Thoracic aorta (tissue), 2 donors: Measurements from ENCODE around the gene SS18. TPM values are rescaled to one million over a fixed set of nuclear protein-coding genes. Genes with fewer than 3 reads are reported as not detected.

Experiments
- ATAC-seq: fragments of 150-250 bp; one replicate; pipeline ENCODE4 v1.8.0; 2017; ENCODE audit warnings: low read depth; ENCODE audit not compliant: insufficient number of reproducible peaks, low FRiP score
- DNase-seq: peaks from one replicate; pipeline ENCODE4 v3.0.0-alpha.2; 2020; ENCODE audit warnings: low spot score
- H3K27ac ChIP-seq, 2 donors: fragments of 200-600 bp; sonication (generic); 1 replicate in 1 of 2; 2 replicates in 1 of 2; pipeline ENCODE4 v1.5.1; 2016; ENCODE audit warnings: mild to moderate bottlenecking in 2 of 2, moderate library complexity in 2 of 2
- H3K27me3 ChIP-seq: fragments of 200-600 bp; sonication (generic); replicated peaks from 2 replicates; pipeline ENCODE4 v1.6.0; 2016; ENCODE audit warnings: mild to moderate bottlenecking; ENCODE audit not compliant: insufficient read depth
- H3K36me3 ChIP-seq: fragments of 200-600 bp; sonication (generic); one replicate; pipeline ENCODE4 v1.5.1; 2016
- H3K4me1 ChIP-seq, 2 donors: fragments of 200-600 bp; sonication (generic); 1 replicate in 1 of 2; 2 replicates in 1 of 2; pipeline versions ENCODE4 v1.5.1 to v1.6.0; 2016; ENCODE audit warnings: low read depth in 2 of 2, mild to moderate bottlenecking in 1 of 2; ENCODE audit not compliant: control insufficient read depth in 1 of 2
- H3K4me3 ChIP-seq: fragments of 200-600 bp; sonication (generic); 2 replicates; pipeline ENCODE4 v1.5.1; 2016; ENCODE audit warnings: mild to moderate bottlenecking
- H3K9me3 ChIP-seq: fragments of 200-600 bp; sonication (generic); 2 replicates; pipeline ENCODE4 v1.5.1; 2016
- CTCF ChIP-seq: fragments of 200-600 bp; sonication (generic); IDR thresholded peaks from one replicate; pipeline ENCODE4 v1.5.1; 2019; ENCODE audit warnings: antibody characterized with exemption
- total RNA-seq, 2 donors: library from RNA; depleted of rRNA; stranded (reverse); fragments of >200 nt; gene quantifications; one replicate each; pipeline versions ENCODE4 v1.1.0 to v1.2.3, GENCODE V29; 2016

SS18 gene
- total RNA-seq, 2 donors from 2014 or later: 85.0 to 118 TPM

DNA sequence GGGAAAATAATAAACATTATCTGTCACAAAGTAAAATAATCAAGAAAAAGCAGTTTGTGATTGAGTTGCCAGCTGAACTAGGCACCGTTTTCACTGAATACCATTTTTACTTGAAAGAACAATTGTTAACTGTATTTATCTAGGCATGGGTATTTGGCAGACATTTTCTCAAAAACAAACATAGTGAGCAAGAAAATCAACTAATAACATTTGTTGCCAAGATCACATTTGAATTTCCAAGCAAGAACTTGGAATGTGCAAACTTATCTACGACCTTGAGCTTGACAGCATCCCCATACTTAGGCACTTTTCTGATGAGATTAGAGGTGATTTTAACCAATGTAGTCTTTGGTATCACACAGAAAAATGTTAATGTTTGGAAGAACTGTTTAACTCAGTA is 16.7 kb downstream of the SS18 start:
- no peak for TF ChIP-seq CTCF
- Histone ChIP-seq H3K9me3 (peaks cover 14% of the 10 kb centered on the region), H3K4me3 (no peak overlapping the region), H3K27me3 (no peaks in the 10 kb centered on the region), H3K27ac (no peak overlapping the region), H3K36me3 (peaks cover 21% of the 10 kb centered on the region), H3K4me1 (peaks cover 0 to 4% of the 10 kb centered on the region in 2 donors)
- ATAC-seq (no peak), DNase-seq (no peak)

DNA sequence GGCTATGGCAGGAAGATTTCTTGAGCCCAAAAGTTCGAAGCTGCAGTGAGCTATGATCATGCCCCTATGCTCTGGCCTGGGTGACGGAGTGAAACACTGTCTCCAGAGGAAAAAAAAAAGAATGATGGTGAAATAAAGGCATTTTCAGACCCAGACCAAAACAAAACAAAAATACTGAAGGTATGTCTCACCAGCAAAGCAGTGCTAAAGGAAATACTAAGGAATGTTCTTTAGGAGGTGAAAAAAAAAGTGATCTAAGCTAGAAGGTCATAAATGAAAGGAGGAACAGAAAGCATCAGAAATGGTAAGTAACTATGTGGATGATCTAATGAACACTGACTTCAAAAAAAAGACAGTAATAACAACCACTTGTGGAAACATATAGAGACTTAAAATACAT is 18.7 kb downstream of the SS18 start:
- ATAC-seq (no peak), DNase-seq (no peak)
- Histone ChIP-seq H3K9me3 (peaks cover 14% of the 10 kb centered on the region), H3K4me1 (peaks cover 0 to 4% of the 10 kb centered on the region in 2 donors), H3K36me3 (peaks cover 25% of the 10 kb centered on the region), H3K27me3 (no peaks in the 10 kb centered on the region), H3K4me3 (no peak overlapping the region), H3K27ac (no peak overlapping the region)
- no peak for TF ChIP-seq CTCF

GRCh38 chr18:26071020-26071419 is 19.4 kb downstream of the SS18 start:
- H3K9me3 ChIP-seq: peaks cover 14% of the 10 kb centered on the region
- no peaks in the 10 kb centered on the region for H3K27me3 ChIP-seq
- H3K27ac ChIP-seq: no peak overlapping the region
- H3K4me3 ChIP-seq: no peak overlapping the region
- H3K4me1 ChIP-seq: peaks cover 0 to 4% of the 10 kb centered on the region in 2 donors
- no peak for TF ChIP-seq CTCF
- DNase-seq: no peak
- no peak for ATAC-seq
- H3K36me3 ChIP-seq: peaks cover 24% of the 10 kb centered on the region

- Histone ChIP-seq H3K27me3 (no peaks in the 10 kb centered on the region), H3K27ac (no peak overlapping the region), H3K4me3 (no peak overlapping the region), H3K4me1 (no peaks in the 10 kb centered on the region), H3K9me3 (no peaks in the 10 kb centered on the region), H3K36me3 (peaks cover 17% of the 10 kb centered on the region)
- no peak for DNase-seq
- TF ChIP-seq CTCF: no peak
- ATAC-seq: no peak
Measured at GRCh38 chr18:26059357-26059756, 31.1 kb downstream of the SS18 start.

- no peaks in the 10 kb centered on the region for H3K9me3 ChIP-seq
- TF ChIP-seq CTCF: no peak
- H3K4me1 ChIP-seq: no peaks in the 10 kb centered on the region
- no peak for ATAC-seq
- no peak for DNase-seq
- H3K4me3 ChIP-seq: no peak overlapping the region
- H3K27ac ChIP-seq: no peak overlapping the region
- peaks cover 17% of the 10 kb centered on the region for H3K36me3 ChIP-seq
- H3K27me3 ChIP-seq: no peaks in the 10 kb centered on the region
Measured at GRCh38 chr18:26057344-26057773, 33.1 kb downstream of the SS18 start.
